ENCODE measurements around the gene CTNNA3. TPM values are rescaled to one million over a fixed set of nuclear protein-coding genes. Genes with fewer than 3 reads are reported as not detected.

The CTNNA3 gene
- total and polyA plus RNA-seq, 2 donors from 2014 or later, result 0.45 to 0.72 TPM

- FAIRE-seq, result no peak
- TF ChIP-seq, protein P1, sequence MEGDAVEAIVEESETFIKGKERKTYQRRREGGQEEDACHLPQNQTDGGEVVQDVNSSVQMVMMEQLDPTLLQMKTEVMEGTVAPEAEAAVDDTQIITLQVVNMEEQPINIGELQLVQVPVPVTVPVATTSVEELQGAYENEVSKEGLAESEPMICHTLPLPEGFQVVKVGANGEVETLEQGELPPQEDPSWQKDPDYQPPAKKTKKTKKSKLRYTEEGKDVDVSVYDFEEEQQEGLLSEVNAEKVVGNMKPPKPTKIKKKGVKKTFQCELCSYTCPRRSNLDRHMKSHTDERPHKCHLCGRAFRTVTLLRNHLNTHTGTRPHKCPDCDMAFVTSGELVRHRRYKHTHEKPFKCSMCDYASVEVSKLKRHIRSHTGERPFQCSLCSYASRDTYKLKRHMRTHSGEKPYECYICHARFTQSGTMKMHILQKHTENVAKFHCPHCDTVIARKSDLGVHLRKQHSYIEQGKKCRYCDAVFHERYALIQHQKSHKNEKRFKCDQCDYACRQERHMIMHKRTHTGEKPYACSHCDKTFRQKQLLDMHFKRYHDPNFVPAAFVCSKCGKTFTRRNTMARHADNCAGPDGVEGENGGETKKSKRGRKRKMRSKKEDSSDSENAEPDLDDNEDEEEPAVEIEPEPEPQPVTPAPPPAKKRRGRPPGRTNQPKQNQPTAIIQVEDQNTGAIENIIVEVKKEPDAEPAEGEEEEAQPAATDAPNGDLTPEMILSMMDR (IDR thresholded peaks at IDR 0.05; ENCODE audit: borderline replicate concordance, extremely low read depth, insufficient read depth), result no peak
- Histone ChIP-seq H3K27ac (ENCODE audit: low read depth in 2 of 2, low read length in 2 of 2) (no peak overlapping the region), H3K9ac (ENCODE audit: low read length in 3 of 3) (no peak overlapping the region), H3K27me3 (ENCODE audit: control insufficient read depth, insufficient read depth, low read length) (no peaks in the 10 kb centered on the region), H3K9me3 (ENCODE audit: control insufficient read depth in 2 of 3, insufficient read depth in 1 of 3, low read length in 3 of 3) (peaks cover 0 to 8% (median 0%) of the 10 kb centered on the region in 3 donors), H3K4me3 (ENCODE audit: low read length in 3 of 3) (no peak overlapping the region), H3K4me1 (ENCODE audit: control insufficient read depth in 2 of 3, insufficient read depth in 2 of 3, low read depth in 1 of 3, low read length in 3 of 3) (no peaks in the 10 kb centered on the region), H3K36me3 (ENCODE audit: control insufficient read depth in 2 of 3, insufficient read depth in 3 of 3, low read length in 3 of 3) (no peaks in the 10 kb centered on the region)
- no peak for DNase-seq
- intact Hi-C loops (cut with DNase I), result no loop called here
Observed at GRCh38 chr10:65891073-65891981, 1804.7 kb downstream of the CTNNA3 start.

DNA sequence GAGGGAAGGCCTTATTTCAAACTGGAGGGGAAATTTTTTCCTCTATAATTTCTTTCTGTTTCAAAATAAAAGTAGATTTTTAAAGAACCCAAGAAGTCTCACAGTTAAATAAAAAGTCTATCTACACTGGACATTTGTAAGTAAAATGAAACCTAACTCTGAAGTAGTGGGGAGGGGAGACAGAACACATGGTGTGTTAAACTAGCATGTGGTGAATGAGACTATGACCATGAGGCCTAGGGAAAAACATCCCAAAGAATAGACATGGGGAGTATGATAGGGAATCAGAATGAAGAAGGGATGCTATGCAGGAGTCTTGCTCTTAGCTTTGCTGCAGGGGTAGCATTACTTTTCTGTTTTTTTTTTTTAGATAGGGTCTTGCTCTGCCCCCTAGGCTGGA lies 1831.5 kb downstream of the CTNNA3 start:
- FAIRE-seq, result no peak
- no peak for DNase-seq
- no peak overlapping the region for H3K9ac ChIP-seq (ENCODE audit: low read length in 3 of 3)
- no peaks in the 10 kb centered on the region for H3K4me1 ChIP-seq (ENCODE audit: control insufficient read depth in 2 of 3, insufficient read depth in 2 of 3, low read depth in 1 of 3, low read length in 3 of 3)
- H3K27ac ChIP-seq (ENCODE audit: low read depth in 2 of 2, low read length in 2 of 2), result no peak overlapping the region
- TF ChIP-seq, protein P1 (IDR thresholded peaks at IDR 0.05; ENCODE audit: borderline replicate concordance, extremely low read depth, insufficient read depth), result no peak
- no peaks in the 10 kb centered on the region for H3K36me3 ChIP-seq (ENCODE audit: control insufficient read depth in 2 of 3, insufficient read depth in 3 of 3, low read length in 3 of 3)
- intact Hi-C loops (cut with DNase I), result no loop called here
- no peaks in the 10 kb centered on the region for H3K27me3 ChIP-seq (ENCODE audit: control insufficient read depth, insufficient read depth, low read length)
- no peak overlapping the region for H3K4me3 ChIP-seq (ENCODE audit: low read length in 3 of 3)
- H3K9me3 ChIP-seq (ENCODE audit: control insufficient read depth in 2 of 3, insufficient read depth in 1 of 3, low read length in 3 of 3), result no peaks in the 10 kb centered on the region

GRCh38 chr10:65864036-65864435 lies 1832.0 kb downstream of the CTNNA3 start:
- TF ChIP-seq, protein P1 (IDR thresholded peaks at IDR 0.05; ENCODE audit: borderline replicate concordance, extremely low read depth, insufficient read depth), result no peak
- no peaks in the 10 kb centered on the region for H3K4me1 ChIP-seq (ENCODE audit: control insufficient read depth in 2 of 3, insufficient read depth in 2 of 3, low read depth in 1 of 3, low read length in 3 of 3)
- no peaks in the 10 kb centered on the region for H3K36me3 ChIP-seq (ENCODE audit: control insufficient read depth in 2 of 3, insufficient read depth in 3 of 3, low read length in 3 of 3)
- FAIRE-seq (no peak), DNase-seq (no peak)
- H3K4me3 ChIP-seq (ENCODE audit: low read length in 3 of 3), result no peak overlapping the region
- H3K9ac ChIP-seq (ENCODE audit: low read length in 3 of 3), result no peak overlapping the region
- H3K27me3 ChIP-seq (ENCODE audit: control insufficient read depth, insufficient read depth, low read length), result no peaks in the 10 kb centered on the region
- intact Hi-C loops (cut with DNase I), result no loop called here
- no peaks in the 10 kb centered on the region for H3K9me3 ChIP-seq (ENCODE audit: control insufficient read depth in 2 of 3, insufficient read depth in 1 of 3, low read length in 3 of 3)
- no peak overlapping the region for H3K27ac ChIP-seq (ENCODE audit: low read depth in 2 of 2, low read length in 2 of 2)

Small RNAs within 50 kb of the gene (microRNA-seq; reads per million reads assigned to microRNA genes)
- gene MIR7151, result not detected

Other genes with a start within 250 kb of the CTNNA3 start
- gene DNAJC12, start 142.0 kb upstream of the CTNNA3 start, total RNA-seq, result 2.5 TPM
- gene DNAJC12, start 142.0 kb upstream of the CTNNA3 start, polyA plus RNA-seq (ENCODE audit: insufficient read depth, low read depth, low replicate concordance), result 33.9 TPM
- gene SIRT1, start 188.5 kb upstream of the CTNNA3 start, total RNA-seq, result 24.8 TPM
- 5.0 TPM for gene SIRT1, start 188.5 kb upstream of the CTNNA3 start, polyA plus RNA-seq (ENCODE audit: insufficient read depth, low read depth, low replicate concordance)

Data from kidney (tissue), 14 donors.